Neural progenitor cell (in vitro differentiated cells): Measurements from ENCODE around the gene FARS2. TPM values are rescaled to one million over a fixed set of nuclear protein-coding genes. Genes with fewer than 3 reads are reported as not detected.
A peak's percentile ranks its signal among the peaks of the same experiment; 100 is the strongest.

Experiments
- DNase-seq: peaks from one replicate; pipeline ENCODE4 v3.0.0-alpha.2; 2016; ENCODE audit warnings: low spot score
- H2AFZ ChIP-seq: fragments of 200-600 bp; sonication (generic); replicated peaks from 2 replicates; pipeline ENCODE4 v1.6.1; 2016; ENCODE audit warnings: antibody characterized with exemption
- H3F3A ChIP-seq: fragments of 200-600 bp; sonication (generic); 2 replicates; pipeline ENCODE4 v1.6.1; 2016; ENCODE audit warnings: antibody characterized with exemption, low read depth
- H3K27ac ChIP-seq: fragments of 200-600 bp; sonication (generic); 2 replicates; pipeline ENCODE4 v1.5.1; 2016; ENCODE audit warnings: mild to moderate bottlenecking
- H3K27me3 ChIP-seq: fragments of 200-600 bp; sonication (generic); 2 replicates; pipeline ENCODE4 v1.6.1; 2016; ENCODE audit warnings: mild to moderate bottlenecking, moderate library complexity
- H3K36me3 ChIP-seq: fragments of 200-600 bp; sonication (generic); 2 replicates; pipeline ENCODE4 v1.5.1; 2016
- H3K4me1 ChIP-seq: fragments of 200-600 bp; sonication (generic); 2 replicates; pipeline ENCODE4 v1.6.1; 2016; ENCODE audit warnings: mixed run types
- H3K4me2 ChIP-seq: fragments of 200-600 bp; sonication (generic); 2 replicates; pipeline ENCODE4 v1.6.1; 2016
- H3K4me3 ChIP-seq: fragments of 200-600 bp; sonication (generic); 2 replicates; pipeline ENCODE4 v1.5.1; 2016
- H3K79me2 ChIP-seq: fragments of 200-600 bp; sonication (generic); 2 replicates; pipeline ENCODE4 v1.6.1; 2016; ENCODE audit warnings: low read depth
- H3K9ac ChIP-seq: fragments of 200-600 bp; sonication (generic); 2 replicates; pipeline ENCODE4 v1.6.1; 2016
- H3K9me3 ChIP-seq: fragments of 200-600 bp; sonication (generic); 2 replicates; pipeline ENCODE4 v1.5.1; 2016; ENCODE audit warnings: low read depth
- H4K20me1 ChIP-seq: fragments of 200-600 bp; sonication (generic); 2 replicates; pipeline ENCODE4 v1.6.1; 2016; ENCODE audit warnings: low read depth
- H3K27ac Mint-ChIP-seq: 3 replicates; pipeline ENCODE4 v1.8.0; 2021; ENCODE audit warnings: mixed read lengths
- H3K27me3 Mint-ChIP-seq: 2 replicates; pipeline ENCODE4 v1.8.0; 2022; ENCODE audit warnings: low read depth, mild to moderate bottlenecking, inconsistent platforms, moderate library complexity, mixed read lengths; ENCODE audit not compliant: insufficient read depth
- H3K36me3 Mint-ChIP-seq: 3 replicates; pipeline ENCODE4 v1.8.0; 2021; ENCODE audit warnings: mixed read lengths
- H3K4me1 Mint-ChIP-seq: 3 replicates; pipeline ENCODE4 v1.8.0; 2021; ENCODE audit warnings: mixed read lengths
- H3K4me3 Mint-ChIP-seq: 3 replicates; pipeline ENCODE4 v1.8.0; 2021; ENCODE audit warnings: mild to moderate bottlenecking, moderate library complexity, mixed read lengths
- H3K9me3 Mint-ChIP-seq: 3 replicates; pipeline ENCODE4 v1.8.0; 2020; ENCODE audit warnings: mixed read lengths
- EZH2 ChIP-seq: fragments of 200-600 bp; sonication (generic); IDR thresholded peaks from 2 replicates; pipeline ENCODE4 v1.6.1; 2017; ENCODE audit warnings: antibody characterized with exemption, mild to moderate bottlenecking, moderate library complexity
- EZH2phosphoT487 ChIP-seq: fragments of 200-600 bp; sonication (generic); IDR thresholded peaks from 2 replicates; pipeline ENCODE4 v1.6.1; 2017; ENCODE audit warnings: antibody characterized with exemption
- total RNA-seq: library from RNA; depleted of rRNA; stranded (reverse); fragments of >200 nt; gene quantifications from 2 replicates; pipeline ENCODE4 v1.2.3, GENCODE V29; 2015; ENCODE audit warnings: low replicate concordance
- TF ChIP-seq, protein P1 (sequence below): fragments of 200-600 bp; sonication (generic); IDR thresholded peaks from 2 replicates; pipeline ENCODE4 v1.5.1; 2017; ENCODE audit warnings: antibody characterized with exemption, mild to moderate bottlenecking

Gene FARS2
- total RNA-seq, 1 donor from 2014 or later: 10.8 TPM

DNA sequence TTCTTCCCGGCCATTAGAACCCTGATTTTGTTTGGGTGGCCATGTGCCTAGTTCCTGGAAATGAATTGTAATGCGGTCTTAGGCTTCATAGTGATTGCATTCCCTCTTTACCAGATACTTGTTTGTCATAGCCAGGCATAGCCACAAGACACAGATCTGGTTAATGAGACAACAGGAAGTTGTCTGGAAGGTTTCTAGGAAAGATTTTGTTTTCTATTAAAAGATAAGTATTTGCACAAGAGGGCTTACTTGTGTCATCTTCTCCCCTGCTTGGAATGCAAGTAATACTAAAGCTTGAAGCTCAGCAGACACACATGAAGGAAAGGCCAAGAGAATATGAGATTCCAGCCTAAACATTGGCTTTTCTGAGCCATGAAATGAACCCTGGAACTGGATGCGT, 12.9 kb downstream of the FARS2 start:
- H3K27ac Mint-ChIP-seq: no peak overlapping the region

DNA sequence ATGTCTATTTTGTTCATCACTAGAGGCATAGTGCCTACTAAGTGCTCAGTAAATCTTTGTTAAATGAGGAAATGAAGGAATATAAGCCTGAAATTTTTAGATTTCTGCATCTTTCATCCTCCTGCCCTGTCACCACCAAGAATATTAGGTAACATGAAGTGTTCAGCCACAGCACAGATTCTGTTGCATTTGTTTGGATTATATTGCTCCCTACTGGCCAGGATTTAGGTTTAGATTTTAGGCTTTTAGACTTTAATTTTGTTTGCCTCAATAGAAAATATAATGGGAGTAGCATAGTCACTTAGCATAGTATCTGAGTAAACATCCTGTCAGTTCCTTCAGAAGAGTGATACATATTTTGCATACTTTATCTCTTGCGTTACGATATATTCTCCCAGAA, 14.2 kb downstream of the FARS2 start:
- H2AFZ ChIP-seq: no peak overlapping the region
- H3F3A ChIP-seq: peaks cover 8% of the 10 kb centered on the region
- peaks cover 10% of the 10 kb centered on the region for H3K4me1 ChIP-seq
- H3K36me3 ChIP-seq: no peaks in the 10 kb centered on the region
- Mint-ChIP-seq H3K4me1 (peaks cover 6% of the 10 kb centered on the region), H3K27me3 (no peaks in the 10 kb centered on the region), H3K4me3 (no peak overlapping the region), H3K9me3 (no peaks in the 10 kb centered on the region), H3K36me3 (peaks cover 3% of the 10 kb centered on the region), H3K27ac (no peak overlapping the region)
- H3K9ac ChIP-seq: no peak overlapping the region
- no peaks in the 10 kb centered on the region for H3K27me3 ChIP-seq
- H3K79me2 ChIP-seq: peaks cover 9% of the 10 kb centered on the region
- H3K4me2 ChIP-seq: no peak overlapping the region
- no peak for TF ChIP-seq EZH2phosphoT487
- TF ChIP-seq EZH2: no peak
- TF ChIP-seq, protein P1, sequence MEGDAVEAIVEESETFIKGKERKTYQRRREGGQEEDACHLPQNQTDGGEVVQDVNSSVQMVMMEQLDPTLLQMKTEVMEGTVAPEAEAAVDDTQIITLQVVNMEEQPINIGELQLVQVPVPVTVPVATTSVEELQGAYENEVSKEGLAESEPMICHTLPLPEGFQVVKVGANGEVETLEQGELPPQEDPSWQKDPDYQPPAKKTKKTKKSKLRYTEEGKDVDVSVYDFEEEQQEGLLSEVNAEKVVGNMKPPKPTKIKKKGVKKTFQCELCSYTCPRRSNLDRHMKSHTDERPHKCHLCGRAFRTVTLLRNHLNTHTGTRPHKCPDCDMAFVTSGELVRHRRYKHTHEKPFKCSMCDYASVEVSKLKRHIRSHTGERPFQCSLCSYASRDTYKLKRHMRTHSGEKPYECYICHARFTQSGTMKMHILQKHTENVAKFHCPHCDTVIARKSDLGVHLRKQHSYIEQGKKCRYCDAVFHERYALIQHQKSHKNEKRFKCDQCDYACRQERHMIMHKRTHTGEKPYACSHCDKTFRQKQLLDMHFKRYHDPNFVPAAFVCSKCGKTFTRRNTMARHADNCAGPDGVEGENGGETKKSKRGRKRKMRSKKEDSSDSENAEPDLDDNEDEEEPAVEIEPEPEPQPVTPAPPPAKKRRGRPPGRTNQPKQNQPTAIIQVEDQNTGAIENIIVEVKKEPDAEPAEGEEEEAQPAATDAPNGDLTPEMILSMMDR: no peak
- H3K4me3 ChIP-seq: no peak overlapping the region
- H3K27ac ChIP-seq: no peak overlapping the region
- no peak for DNase-seq
- H4K20me1 ChIP-seq: no peaks in the 10 kb centered on the region
- no peaks in the 10 kb centered on the region for H3K9me3 ChIP-seq

More for the DNA sequence above, 12.9 kb downstream of the FARS2 start:
- Histone ChIP-seq H3K27me3 (no peaks in the 10 kb centered on the region), H2AFZ (no peak overlapping the region), H3K27ac (no peak overlapping the region), H3F3A (peaks cover 8% of the 10 kb centered on the region), H3K4me3 (no peak overlapping the region), H3K9me3 (no peaks in the 10 kb centered on the region), H3K79me2 (peaks cover 9% of the 10 kb centered on the region), H3K4me2 (no peak overlapping the region), H3K9ac (no peak overlapping the region), H4K20me1 (no peaks in the 10 kb centered on the region), H3K4me1 (peaks cover 10% of the 10 kb centered on the region), H3K36me3 (no peaks in the 10 kb centered on the region)
- H3K9me3 Mint-ChIP-seq: no peaks in the 10 kb centered on the region
- no peaks in the 10 kb centered on the region for H3K27me3 Mint-ChIP-seq
- H3K4me1 Mint-ChIP-seq: peaks cover 6% of the 10 kb centered on the region
- DNase-seq: no peak
- H3K4me3 Mint-ChIP-seq: no peak overlapping the region
- TF ChIP-seq, protein P1: no peak
- no peak for TF ChIP-seq EZH2
- no peak for TF ChIP-seq EZH2phosphoT487
- H3K36me3 Mint-ChIP-seq: peaks cover 3% of the 10 kb centered on the region

DNA sequence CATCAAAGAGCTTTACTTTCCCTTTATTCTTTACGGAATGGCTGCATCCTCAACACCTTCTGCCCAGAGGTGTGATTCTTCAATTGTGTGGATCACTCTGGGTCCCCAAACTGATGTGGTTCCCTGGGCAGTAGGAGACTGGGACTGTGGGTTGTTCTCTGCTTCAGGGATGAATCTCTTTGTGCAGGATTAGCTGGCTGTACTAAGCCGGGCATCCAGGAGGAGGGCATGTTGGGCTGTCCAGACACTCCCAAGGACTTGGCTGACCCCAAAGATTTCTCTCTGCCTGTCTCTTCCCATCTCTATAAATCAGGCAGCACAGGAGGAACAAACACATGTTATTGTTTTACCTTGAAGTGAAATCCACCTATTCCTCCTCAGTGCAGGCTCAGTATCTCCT, 15.3 kb downstream of the FARS2 start:
- H3K27me3 Mint-ChIP-seq: peaks cover 2% of the 10 kb centered on the region
- Histone ChIP-seq H3K4me2 (no peak overlapping the region), H3K27me3 (no peaks in the 10 kb centered on the region), H3K27ac (no peak overlapping the region), H3K36me3 (no peaks in the 10 kb centered on the region), H3F3A (peaks cover 8% of the 10 kb centered on the region), H4K20me1 (no peaks in the 10 kb centered on the region), H2AFZ (no peak overlapping the region), H3K9me3 (no peaks in the 10 kb centered on the region), H3K4me1 (peaks cover 10% of the 10 kb centered on the region), H3K9ac (no peak overlapping the region), H3K4me3 (no peak overlapping the region), H3K79me2 (peaks cover 9% of the 10 kb centered on the region)
- TF ChIP-seq EZH2 (no peak), EZH2phosphoT487 (no peak)
- TF ChIP-seq, protein P1: no peak
- peaks cover 6% of the 10 kb centered on the region for H3K4me1 Mint-ChIP-seq
- H3K9me3 Mint-ChIP-seq: no peaks in the 10 kb centered on the region
- H3K36me3 Mint-ChIP-seq: peaks cover 3% of the 10 kb centered on the region
- H3K4me3 Mint-ChIP-seq: no peak overlapping the region
- H3K27ac Mint-ChIP-seq: no peak overlapping the region
- peak; percentile 31 for DNase-seq
